SK-N-SH (cell line): ENCODE data around the gene ETV3. TPM values are rescaled to one million over a fixed set of nuclear protein-coding genes. Genes with fewer than 3 reads are reported as not detected.

Experiments
- CTCF ChIA-PET: fragments of 300-600, 350-600 bp; formaldehyde crosslinking; extraction: SDS; loops from one replicate; lab custom pipeline; 2021; lab: Yijun Ruan, JAX
- POLR2A ChIA-PET: fragments of 350-600 bp; sonication (Branson Sonifier 250); formaldehyde crosslinking; extraction: SDS; loops from one replicate; lab custom pipeline; 2020; ENCODE audit warnings: antibody characterized with exemption, inconsistent platforms; lab: Yijun Ruan, JAX
- DNase-seq: peaks from one replicate; pipeline ENCODE4 v3.0.0; 2012
- H2AFZ ChIP-seq: fragments of 200-600 bp; sonication (generic); 2 replicates; pipeline ENCODE4 v1.8.1; 2016; ENCODE audit warnings: antibody characterized with exemption, mild to moderate bottlenecking, low read depth
- H3F3A ChIP-seq: fragments of 200-600 bp; sonication (generic); replicated peaks from 2 replicates; pipeline ENCODE3; 2016; ENCODE audit warnings: antibody characterized with exemption, mild to moderate bottlenecking; ENCODE audit not compliant: insufficient read depth
- H3K27ac ChIP-seq, 2 experiments: fragments of 200-500 bp in 1 of 2; fragments of 200-600 bp in 1 of 2; sonication (Bioruptor generic) in 1 of 2; sonication (generic), shearing (Covaris generic) in 1 of 2; 2 replicates each; pipeline versions ENCODE4 v1.5.1 to v1.6.1; 2014 to 2016; ENCODE audit warnings: low read depth in 2 of 2, inconsistent platforms in 1 of 2, low read length in 1 of 2, mild to moderate bottlenecking in 1 of 2, mixed read lengths in 1 of 2
- H3K27me3 ChIP-seq: fragments of 200-600 bp; sonication (generic), shearing (Covaris generic); 2 replicates; pipeline ENCODE4 v1.6.1; 2016; ENCODE audit warnings: mixed run types; ENCODE audit not compliant: insufficient read depth
- H3K36me3 ChIP-seq, 2 experiments: fragments of 200-500 bp in 1 of 2; fragments of 200-600 bp in 1 of 2; sonication (Bioruptor generic) in 1 of 2; sonication (generic) in 1 of 2; replicated peaks in 1 of 2; 2 replicates each; pipeline versions ENCODE3 to v1.5.1; 2014 to 2016; ENCODE audit warnings: low read length in 1 of 2, mild to moderate bottlenecking in 1 of 2; ENCODE audit not compliant: insufficient read depth in 2 of 2, control insufficient read depth in 1 of 2
- H3K4me1 ChIP-seq, 2 experiments: fragments of 200-500 bp in 1 of 2; fragments of 200-600 bp in 1 of 2; sonication (Bioruptor generic) in 1 of 2; sonication (generic), shearing (Covaris generic) in 1 of 2; 2 replicates each; pipeline versions ENCODE4 v1.5.1 to v1.6.1; 2014 to 2016; ENCODE audit warnings: low read depth in 1 of 2, low read length in 1 of 2, mixed run types in 1 of 2; ENCODE audit not compliant: insufficient read depth in 2 of 2, control insufficient read depth in 1 of 2
- H3K4me2 ChIP-seq: fragments of 200-600 bp; sonication (generic), shearing (Covaris generic); 2 replicates; pipeline ENCODE4 v1.6.1; 2017; ENCODE audit warnings: mixed run types
- H3K4me3 ChIP-seq, 2 experiments: fragments of 200-500 bp in 1 of 2; fragments of 200-600 bp in 1 of 2; sonication (Bioruptor generic) in 1 of 2; sonication (generic), shearing (Covaris generic) in 1 of 2; 2 replicates each; pipeline versions ENCODE4 v1.5.1 to v1.8.1; 2014 to 2016; ENCODE audit warnings: low read depth in 2 of 2, inconsistent platforms in 1 of 2, low read length in 1 of 2, mild to moderate bottlenecking in 1 of 2, mixed read lengths in 1 of 2, moderate library complexity in 1 of 2
- H3K79me2 ChIP-seq: fragments of 200-600 bp; sonication (generic); 2 replicates; pipeline ENCODE4 v1.8.1; 2017; ENCODE audit warnings: mild to moderate bottlenecking; ENCODE audit not compliant: insufficient read depth
- H3K9ac ChIP-seq: fragments of 200-600 bp; sonication (generic); 2 replicates; pipeline ENCODE4 v1.6.1; 2017; ENCODE audit warnings: mixed run types
- H3K9me2 ChIP-seq: fragments of 200-600 bp; sonication (generic); 2 replicates; pipeline ENCODE4 v1.6.1; 2017; ENCODE audit warnings: mixed run types
- H3K9me3 ChIP-seq: fragments of 200-600 bp; sonication (generic); 2 replicates; pipeline ENCODE4 v1.6.1; 2017; ENCODE audit warnings: mixed run types, mild to moderate bottlenecking, moderate library complexity
- H4K20me1 ChIP-seq: fragments of 200-600 bp; sonication (generic); 2 replicates; pipeline ENCODE4 v1.6.1; 2017; ENCODE audit warnings: mild to moderate bottlenecking, mixed run types; ENCODE audit not compliant: insufficient read depth
- FOSL2 ChIP-seq: IDR thresholded peaks from 2 replicates; pipeline ENCODE4 v1.4.0; 2012; ENCODE audit warnings: low read depth, mild to moderate bottlenecking, moderate library complexity, borderline replicate concordance
- FOXJ3 ChIP-seq: sonication (generic); formaldehyde crosslinking; IDR thresholded peaks from 2 replicates; pipeline ENCODE4 v1.5.1; 2020; ENCODE audit warnings: mild to moderate bottlenecking, missing genetic modification reagents
- FOXM1 ChIP-seq: IDR thresholded peaks from 2 replicates; pipeline ENCODE4 v1.4.0; 2012; ENCODE audit warnings: low read depth, mild to moderate bottlenecking
- JUND ChIP-seq: IDR thresholded peaks from 2 replicates; pipeline ENCODE4 v1.4.0; 2012
- MEF2A ChIP-seq: IDR thresholded peaks from 2 replicates; pipeline ENCODE4 v1.4.0; 2012; ENCODE audit warnings: low read depth, borderline replicate concordance
- PBX3 ChIP-seq: IDR thresholded peaks from 2 replicates; pipeline ENCODE4; 2012
- REST ChIP-seq: IDR thresholded peaks from 2 replicates; pipeline ENCODE4 v1.6.1; 2012; ENCODE audit warnings: mild to moderate bottlenecking, low read depth, low read length, moderate library complexity
- RFX5 ChIP-seq: IDR thresholded peaks from 2 replicates; pipeline ENCODE4 v1.6.1; 2012; ENCODE audit warnings: mild to moderate bottlenecking, improper control_type of control experiment, low read length
- RXRA ChIP-seq: IDR thresholded peaks from 2 replicates; pipeline ENCODE4 v1.4.0; 2012; ENCODE audit warnings: low read depth, mild to moderate bottlenecking, borderline replicate concordance
- SIN3A ChIP-seq: IDR thresholded peaks from 2 replicates; pipeline ENCODE4 v1.6.1; 2012; ENCODE audit warnings: low read depth, mild to moderate bottlenecking, low read length, moderate library complexity, borderline replicate concordance
- TEAD4 ChIP-seq: IDR thresholded peaks from 2 replicates; pipeline ENCODE4 v1.4.0; 2012; ENCODE audit warnings: mild to moderate bottlenecking, borderline replicate concordance; ENCODE audit not compliant: insufficient read depth
- USF1 ChIP-seq: IDR thresholded peaks from 2 replicates; pipeline ENCODE4 v1.4.0; 2012; ENCODE audit warnings: low read depth, borderline replicate concordance
- YY1 ChIP-seq: IDR thresholded peaks from 2 replicates; pipeline ENCODE4 v1.4.0; 2012; ENCODE audit warnings: low read depth, mild to moderate bottlenecking
- WGBS: methylation state at CpG from one replicate; pipeline ENCODE4 v1.1.6; 2017; ENCODE audit warnings: low lambda C conversion rate; 5-methylcytosine and 5-hydroxymethylcytosine counted together
- polyA plus RNA-seq, 3 experiments: library from polyadenylated mRNA; depleted of rRNA; stranded (reverse); fragments of >200 nt; gene quantifications; 2 replicates each; pipeline ENCODE4 v1.2.3, GENCODE V29; 2012
- TF ChIP-seq, protein P1 (sequence below): IDR thresholded peaks from 2 replicates; pipeline ENCODE4 v1.4.0; 2012; ENCODE audit warnings: low read depth

ETV3 gene
- polyA plus RNA-seq, 1 of the 3 experiments (the other 2 are of a cell fraction): 5.4 TPM

DNA sequence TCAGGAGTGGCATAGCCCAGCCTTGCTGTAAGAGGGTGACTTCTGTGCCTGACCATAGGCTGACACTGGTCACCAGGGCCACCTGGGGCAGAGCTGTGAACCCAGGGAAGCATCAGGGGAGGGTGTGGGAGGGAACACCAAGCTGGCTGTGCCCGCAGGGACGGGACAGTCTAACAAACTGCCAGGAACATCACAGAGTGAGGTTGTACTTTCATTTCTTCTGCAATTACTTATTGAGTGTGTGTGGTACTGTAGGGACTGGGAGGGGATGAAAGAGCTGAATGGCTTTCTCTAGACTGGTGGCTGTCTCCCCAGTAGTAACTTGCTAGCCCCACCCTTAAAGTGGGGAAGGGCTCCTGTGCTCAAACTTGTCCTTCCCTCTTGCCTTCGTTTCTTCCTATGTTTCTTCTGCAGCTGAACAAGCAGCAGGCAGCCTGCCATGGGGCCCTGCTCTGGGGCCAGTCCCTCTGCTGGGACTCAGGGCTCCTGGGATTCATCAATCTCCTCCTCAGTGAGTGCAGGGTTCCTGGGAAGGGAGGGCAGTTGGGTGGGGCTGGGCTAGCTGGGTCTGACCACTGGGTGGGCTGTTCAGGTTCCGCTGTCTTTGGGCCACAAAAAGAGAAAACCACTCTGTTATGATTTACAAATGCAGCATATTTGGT, 39.7 kb upstream of the ETV3 start:
- H3K9me3 ChIP-seq: no peaks in the 10 kb centered on the region
- H3K27ac ChIP-seq: no peak overlapping the region
- H3K4me3 ChIP-seq: no peak overlapping the region
- no peak overlapping the region for H3K9ac ChIP-seq
- WGBS: 14% methylated on average over 4 of the region's 4 CpGs
- no peak for TF ChIP-seq FOXM1
- no peak overlapping the region; the same call in 1 of the 2 replicates for H2AFZ ChIP-seq
- no peaks in the 10 kb centered on the region for H3K9me2 ChIP-seq
- DNase-seq: no peak
- CTCF ChIA-PET: interaction anchor here (1.1 to 1.6 kb wide), 2 partner anchors 88 to 317 kb away, joined by 3 to 4 read pairs; no protein-coding TSS in a partner anchor
- POLR2A ChIA-PET: no interaction called here
- H3K79me2 ChIP-seq: no peaks in the 10 kb centered on the region
- H3F3A ChIP-seq: no peaks in the 10 kb centered on the region
- H3K27me3 ChIP-seq: peaks cover 54% of the 10 kb centered on the region; the same call in 1 of the 2 replicates
- H4K20me1 ChIP-seq: no peaks in the 10 kb centered on the region
- no peaks in the 10 kb centered on the region for H3K4me1 ChIP-seq
- H3K36me3 ChIP-seq: no peaks in the 10 kb centered on the region
- H3K4me2 ChIP-seq: no peak overlapping the region

- Histone ChIP-seq H3K9me2 (no peaks in the 10 kb centered on the region), H3K4me1 (no peaks in the 10 kb centered on the region), H2AFZ (no peak overlapping the region; the same call in 1 of the 2 replicates), H3K4me2 (no peak overlapping the region), H3K27me3 (peaks cover 47% of the 10 kb centered on the region; the same call in 1 of the 2 replicates), H4K20me1 (no peaks in the 10 kb centered on the region)
- no peak for DNase-seq
- WGBS: 21% methylated on average over 6 of the region's 6 CpGs
- no peak for TF ChIP-seq MEF2A
- no peak for TF ChIP-seq TEAD4
- TF ChIP-seq FOSL2: no peak
- TF ChIP-seq RFX5: no peak
- TF ChIP-seq FOXJ3 (CRISPR knock-in tag): no peak
- TF ChIP-seq USF1: no peak
- TF ChIP-seq PBX3: no peak
- TF ChIP-seq, protein P1, sequence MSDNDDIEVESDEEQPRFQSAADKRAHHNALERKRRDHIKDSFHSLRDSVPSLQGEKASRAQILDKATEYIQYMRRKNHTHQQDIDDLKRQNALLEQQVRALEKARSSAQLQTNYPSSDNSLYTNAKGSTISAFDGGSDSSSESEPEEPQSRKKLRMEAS: no peak
- TF ChIP-seq JUND: no peak
- TF ChIP-seq SIN3A: no peak
- TF ChIP-seq REST: no peak
- TF ChIP-seq YY1: no peak
- no peak for TF ChIP-seq RXRA
- TF ChIP-seq, all 33 proteins: peak for 0
- ChIA-PET POLR2A (no interaction called here), CTCF (interaction anchor here (0.5 to 4.4 kb wide), 4 partner anchors 20 to 323 kb away, joined by 3 to 26 read pairs (median 4); no protein-coding TSS in a partner anchor)
- Histone ChIP-seq H3K4me3 (no peak overlapping the region), H3K36me3 (no peaks in the 10 kb centered on the region), H3K79me2 (no peaks in the 10 kb centered on the region), H3F3A (no peaks in the 10 kb centered on the region), H3K9ac (no peak overlapping the region), H3K9me3 (no peaks in the 10 kb centered on the region), H3K27ac (no peak overlapping the region)
Observed at GRCh38 chr1:157176591-157177121, 38.5 kb upstream of the ETV3 start.
